NB4 (cell line): ENCODE measurements around the gene SEZ6L2.
A peak's percentile ranks its signal among the peaks of the same experiment; 100 is the strongest.

Experiments used
- DNase-seq: peaks from one replicate; pipeline ENCODE4 v3.0.0; 2010; ENCODE audit warnings: low read depth
- H3K4me3 ChIP-seq: one replicate; pipeline ENCODE4 v1.5.1; 2011; ENCODE audit warnings: mild to moderate bottlenecking, low read depth, low read length, moderate library complexity
- CTCF ChIP-seq: IDR thresholded peaks from one replicate; pipeline ENCODE4 v1.5.1; 2012; ENCODE audit warnings: low read depth, low read length
- MAX ChIP-seq: IDR thresholded peaks from 2 replicates; pipeline ENCODE4 v1.6.1; 2011; ENCODE audit warnings: low read depth, low read length
- MYC ChIP-seq: IDR thresholded peaks from 2 replicates; pipeline ENCODE4 v1.6.1; 2011; ENCODE audit warnings: low read depth, low read length
- POLR2A ChIP-seq: IDR thresholded peaks from 2 replicates; pipeline ENCODE4 v1.6.1; 2011; ENCODE audit warnings: mild to moderate bottlenecking; ENCODE audit not compliant: insufficient read length; ENCODE audit errors: extremely low read depth

SEZ6L2 gene

GRCh38 chr16:29905668-29906067 is 6.3 kb upstream of the SEZ6L2 start:
- no peak overlapping the region for H3K4me3 ChIP-seq
- no peak for DNase-seq
- TF ChIP-seq MAX (no peak), CTCF (no peak), POLR2A (no peak), MYC (no peak)

- DNase-seq, result no peak
- no peak for TF ChIP-seq POLR2A
- H3K4me3 ChIP-seq, result no peak overlapping the region
Measured at GRCh38 chr16:29904947-29905346, 5.6 kb upstream of the SEZ6L2 start.

GRCh38 chr16:29903590-29903989 is 4.2 kb upstream of the SEZ6L2 start:
- no peak overlapping the region for H3K4me3 ChIP-seq
- DNase-seq, result no peak
- TF ChIP-seq POLR2A, result no peak

- no peak overlapping the region for H3K4me3 ChIP-seq
- no peak for DNase-seq
- TF ChIP-seq MAX, result no peak
- no peak for TF ChIP-seq MYC
- TF ChIP-seq POLR2A, result no peak
- TF ChIP-seq CTCF, result no peak
Measured at GRCh38 chr16:29901607-29901945, 2.2 kb upstream of the SEZ6L2 start.

- no peak for TF ChIP-seq MAX
- TF ChIP-seq MYC, result no peak
- TF ChIP-seq CTCF, result no peak
- TF ChIP-seq POLR2A, result no peak
- no peak for DNase-seq
- H3K4me3 ChIP-seq, result peak overlapping the region; percentile 40
Measured at GRCh38 chr16:29900888-29901606, 1.7 kb upstream of the SEZ6L2 start.

GRCh38 chr16:29900102-29900887 is 945 bp upstream of the SEZ6L2 start, which contains the start of gene ASPHD1:
Gene ASPHD1 (plus strand): TSS chr16:29900488. CDS start chr16:29900972, 484 bp downstream.
- peak; percentile 72 for DNase-seq
- peak within 1 kb of the TSS; percentile 40 for H3K4me3 ChIP-seq
- TF ChIP-seq CTCF (no peak), MAX (no peak; the same call in 1 of the 2 replicates), MYC (no peak; the same call in 1 of the 2 replicates), POLR2A (no peak)
